ENCODE data around the gene PIEZO2.

DNA sequence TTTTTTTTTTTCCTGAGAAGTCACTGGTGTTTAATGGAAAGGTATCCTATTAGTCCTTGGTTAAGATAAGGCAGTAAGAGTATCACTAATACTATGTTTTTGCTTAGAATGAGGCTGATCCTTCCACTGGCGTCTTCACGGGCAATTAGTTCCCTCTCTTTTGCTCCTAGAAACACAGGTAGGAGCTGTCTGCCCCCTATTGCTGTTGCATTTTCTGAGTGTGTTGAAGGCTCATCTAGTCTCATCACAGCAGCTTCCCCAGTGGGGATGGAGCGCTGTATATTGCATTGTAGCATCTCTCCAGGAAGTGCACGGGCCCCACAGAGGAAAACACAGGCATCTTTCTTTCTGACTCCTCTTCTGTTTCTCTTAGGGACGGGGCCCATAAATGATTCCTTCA, 478.5 kb downstream of the PIEZO2 start:
- TF ChIP-seq, protein P1, sequence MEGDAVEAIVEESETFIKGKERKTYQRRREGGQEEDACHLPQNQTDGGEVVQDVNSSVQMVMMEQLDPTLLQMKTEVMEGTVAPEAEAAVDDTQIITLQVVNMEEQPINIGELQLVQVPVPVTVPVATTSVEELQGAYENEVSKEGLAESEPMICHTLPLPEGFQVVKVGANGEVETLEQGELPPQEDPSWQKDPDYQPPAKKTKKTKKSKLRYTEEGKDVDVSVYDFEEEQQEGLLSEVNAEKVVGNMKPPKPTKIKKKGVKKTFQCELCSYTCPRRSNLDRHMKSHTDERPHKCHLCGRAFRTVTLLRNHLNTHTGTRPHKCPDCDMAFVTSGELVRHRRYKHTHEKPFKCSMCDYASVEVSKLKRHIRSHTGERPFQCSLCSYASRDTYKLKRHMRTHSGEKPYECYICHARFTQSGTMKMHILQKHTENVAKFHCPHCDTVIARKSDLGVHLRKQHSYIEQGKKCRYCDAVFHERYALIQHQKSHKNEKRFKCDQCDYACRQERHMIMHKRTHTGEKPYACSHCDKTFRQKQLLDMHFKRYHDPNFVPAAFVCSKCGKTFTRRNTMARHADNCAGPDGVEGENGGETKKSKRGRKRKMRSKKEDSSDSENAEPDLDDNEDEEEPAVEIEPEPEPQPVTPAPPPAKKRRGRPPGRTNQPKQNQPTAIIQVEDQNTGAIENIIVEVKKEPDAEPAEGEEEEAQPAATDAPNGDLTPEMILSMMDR (IDR thresholded peaks at IDR 0.05; ENCODE audit: low read length): no peak
- TF ChIP-seq EZH2 (IDR thresholded peaks at IDR 0.05; ENCODE audit: borderline replicate concordance, low read length): no peak

All from OCI-LY1 (cell line).